Measurements from ENCODE around the gene CUEDC1.
A peak's percentile ranks its signal among the peaks of the same experiment; 100 is the strongest.

The CUEDC1 gene

GRCh38 chr17:57955183-57955931 lies at the start of gene CUEDC1:
Gene CUEDC1 (minus strand): TSS chr17:57955412. CDS start chr17:57885564, 69,848 bp downstream.
- TF ChIP-seq CTCF (IDR thresholded peaks at IDR 0.05), result no peak
- Histone ChIP-seq H3K9ac (no peak within 1 kb of the TSS), H3K4me3 (ENCODE audit: low read depth, low read length) (peak within 1 kb of the TSS; percentile 58), H3K27me3 (ENCODE audit: control insufficient read depth, insufficient read depth, low read length) (no peaks in the 10 kb centered on the region), H2AFZ (peak within 1 kb of the TSS; percentile 90), H3K79me2 (no peaks in the 10 kb centered on the region), H3K27ac (peak within 1 kb of the TSS; percentile 20), H3K36me3 (ENCODE audit: control insufficient read depth, insufficient read depth, low read length) (no peaks in the 10 kb centered on the region), H3K9me3 (ENCODE audit: control insufficient read depth, low read length) (no peaks in the 10 kb centered on the region), H3K4me1 (peaks cover 12% of the 10 kb centered on the region), H3K4me2 (ENCODE audit: low read length) (peak within 1 kb of the TSS; percentile 96)

GRCh38 chr17:58004060-58004459 lies 48.8 kb upstream of the CUEDC1 start:
- H3K4me3 ChIP-seq (ENCODE audit: low read depth, low read length), result no peak overlapping the region
- H3K27ac ChIP-seq, result no peak overlapping the region
- no peak for TF ChIP-seq CTCF (IDR thresholded peaks at IDR 0.05)
- no peak overlapping the region for H3K9ac ChIP-seq
- no peaks in the 10 kb centered on the region for H3K9me3 ChIP-seq (ENCODE audit: control insufficient read depth, low read length)
- H3K36me3 ChIP-seq (ENCODE audit: control insufficient read depth, insufficient read depth, low read length), result no peaks in the 10 kb centered on the region
- H3K4me2 ChIP-seq (ENCODE audit: low read length), result no peak overlapping the region
- H2AFZ ChIP-seq, result no peak overlapping the region
- no peaks in the 10 kb centered on the region for H3K27me3 ChIP-seq (ENCODE audit: control insufficient read depth, insufficient read depth, low read length)
- peaks cover 22% of the 10 kb centered on the region for H3K79me2 ChIP-seq
- H3K4me1 ChIP-seq, result peaks cover 6% of the 10 kb centered on the region

GRCh38 chr17:58002973-58003372 lies 47.8 kb upstream of the CUEDC1 start:
- H2AFZ ChIP-seq, result no peak overlapping the region
- no peak overlapping the region for H3K9ac ChIP-seq
- no peak overlapping the region for H3K4me3 ChIP-seq (ENCODE audit: low read depth, low read length)
- no peaks in the 10 kb centered on the region for H3K9me3 ChIP-seq (ENCODE audit: control insufficient read depth, low read length)
- peaks cover 22% of the 10 kb centered on the region for H3K79me2 ChIP-seq
- H3K27ac ChIP-seq, result no peak overlapping the region
- H3K27me3 ChIP-seq (ENCODE audit: control insufficient read depth, insufficient read depth, low read length), result no peaks in the 10 kb centered on the region
- peaks cover 6% of the 10 kb centered on the region for H3K4me1 ChIP-seq
- H3K4me2 ChIP-seq (ENCODE audit: low read length), result no peak overlapping the region
- no peak for TF ChIP-seq CTCF (IDR thresholded peaks at IDR 0.05)
- H3K36me3 ChIP-seq (ENCODE audit: control insufficient read depth, insufficient read depth, low read length), result no peaks in the 10 kb centered on the region

GRCh38 chr17:58002154-58002948 lies 47.1 kb upstream of the CUEDC1 start:
- peaks cover 6% of the 10 kb centered on the region for H3K4me1 ChIP-seq
- TF ChIP-seq CTCF (IDR thresholded peaks at IDR 0.05), result no peak
- no peaks in the 10 kb centered on the region for H3K27me3 ChIP-seq (ENCODE audit: control insufficient read depth, insufficient read depth, low read length)
- H3K27ac ChIP-seq, result no peak overlapping the region
- no peaks in the 10 kb centered on the region for H3K36me3 ChIP-seq (ENCODE audit: control insufficient read depth, insufficient read depth, low read length)
- no peaks in the 10 kb centered on the region for H3K9me3 ChIP-seq (ENCODE audit: control insufficient read depth, low read length)
- H3K79me2 ChIP-seq, result peaks cover 22% of the 10 kb centered on the region
- H3K9ac ChIP-seq, result no peak overlapping the region
- no peak overlapping the region for H3K4me3 ChIP-seq (ENCODE audit: low read depth, low read length)
- no peak overlapping the region for H3K4me2 ChIP-seq (ENCODE audit: low read length)
- no peak overlapping the region for H2AFZ ChIP-seq

All from parathyroid adenoma (tissue), 2 donors.